Measurements from ENCODE around the gene LTBP4.
"Not testable (repeated sequence)": the region's sequence is repeated elsewhere in the genome, so short reads cannot be mapped to it uniquely, and the experiment has no call there.

Gene LTBP4

DNA sequence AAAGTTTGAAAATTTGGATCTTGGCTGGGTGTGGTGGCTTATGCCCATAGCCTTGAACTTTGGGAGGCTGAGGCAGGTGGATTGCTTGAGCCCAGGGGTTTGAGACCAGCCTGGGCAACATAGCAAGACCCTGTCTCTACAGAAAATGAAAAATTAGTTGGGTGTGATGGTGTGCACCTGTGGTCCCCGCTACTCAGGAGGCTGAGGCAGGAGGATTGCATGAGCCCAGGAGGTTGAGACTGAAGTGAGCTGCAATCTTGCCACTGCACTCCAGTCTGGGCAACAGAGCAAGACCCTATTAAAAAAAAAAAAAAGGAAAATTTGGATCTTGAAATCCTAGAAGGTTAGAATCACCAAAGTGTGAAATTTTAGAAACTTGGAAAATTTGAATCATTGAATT lies 36.6 kb upstream of the LTBP4 start:
- H3K4me3 ChIP-seq (ENCODE audit: low read depth, low read length); H3K27ac ChIP-seq (ENCODE audit: extremely low read depth, low read depth, low read length); H3K36me3 ChIP-seq (ENCODE audit: control insufficient read depth in 2 of 2, insufficient read depth in 1 of 2, low read length in 2 of 2); H3K4me1 ChIP-seq (ENCODE audit: control insufficient read depth, insufficient read depth, low read length); POLR2A ChIA-PET; H3K9me3 ChIP-seq (ENCODE audit: control insufficient read depth, insufficient read depth, low read depth, low read length): not testable (repeated sequence)
- CTCF ChIA-PET: interaction anchor here (0.6 to 12.8 kb wide), 3 partner anchors 12 to 423 kb away, joined by 4 to 132 read pairs (median 4); no protein-coding TSS in a partner anchor
- peak; percentile 99 for TF ChIP-seq ZNF121 (tag by site-specific recombination; IDR thresholded peaks at IDR 0.05)

GRCh38 chr19:40565355-40565754 lies 35.8 kb upstream of the LTBP4 start:
- H3K9me3 ChIP-seq (ENCODE audit: control insufficient read depth, insufficient read depth, low read depth, low read length): no peaks in the 10 kb centered on the region
- POLR2A ChIA-PET: no interaction called here
- peaks cover 10% of the 10 kb centered on the region for H3K4me1 ChIP-seq (ENCODE audit: control insufficient read depth, insufficient read depth, low read length)
- H3K36me3 ChIP-seq (ENCODE audit: control insufficient read depth in 2 of 2, insufficient read depth in 1 of 2, low read length in 2 of 2): no peaks in the 10 kb centered on the region
- H3K27ac ChIP-seq (ENCODE audit: extremely low read depth, low read depth, low read length): no peak overlapping the region
- CTCF ChIA-PET: interaction anchor here (0.8 to 12.8 kb wide), 4 partner anchors 13 to 69 kb away, joined by 3 to 132 read pairs (median 5); no protein-coding TSS in a partner anchor
- H3K4me3 ChIP-seq (ENCODE audit: low read depth, low read length): no peak overlapping the region
- no peak for TF ChIP-seq ZNF558 (tag by site-specific recombination; IDR thresholded peaks at IDR 0.05)
- no peak for TF ChIP-seq ZFP69B (tag by site-specific recombination; IDR thresholded peaks at IDR 0.05)
- TF ChIP-seq EGR2 (tag by site-specific recombination; IDR thresholded peaks at IDR 0.05; ENCODE audit: low read depth): peak; percentile 55
- no peak for TF ChIP-seq ZNF157 (tag by site-specific recombination; IDR thresholded peaks at IDR 0.05)
- TF ChIP-seq KLF1 (tag by site-specific recombination; IDR thresholded peaks at IDR 0.05): peak; percentile 49; the same call in 1 of the 2 replicates
- TF ChIP-seq ZNF112 (tag by site-specific recombination; IDR thresholded peaks at IDR 0.05): no peak
- TF ChIP-seq ZSCAN5A (tag by site-specific recombination; IDR thresholded peaks at IDR 0.05): no peak
- TF ChIP-seq OVOL3 (tag by site-specific recombination; IDR thresholded peaks at IDR 0.05): no peak
- TF ChIP-seq ZSCAN23 (tag by site-specific recombination; IDR thresholded peaks at IDR 0.05): no peak
- TF ChIP-seq, protein P1, sequence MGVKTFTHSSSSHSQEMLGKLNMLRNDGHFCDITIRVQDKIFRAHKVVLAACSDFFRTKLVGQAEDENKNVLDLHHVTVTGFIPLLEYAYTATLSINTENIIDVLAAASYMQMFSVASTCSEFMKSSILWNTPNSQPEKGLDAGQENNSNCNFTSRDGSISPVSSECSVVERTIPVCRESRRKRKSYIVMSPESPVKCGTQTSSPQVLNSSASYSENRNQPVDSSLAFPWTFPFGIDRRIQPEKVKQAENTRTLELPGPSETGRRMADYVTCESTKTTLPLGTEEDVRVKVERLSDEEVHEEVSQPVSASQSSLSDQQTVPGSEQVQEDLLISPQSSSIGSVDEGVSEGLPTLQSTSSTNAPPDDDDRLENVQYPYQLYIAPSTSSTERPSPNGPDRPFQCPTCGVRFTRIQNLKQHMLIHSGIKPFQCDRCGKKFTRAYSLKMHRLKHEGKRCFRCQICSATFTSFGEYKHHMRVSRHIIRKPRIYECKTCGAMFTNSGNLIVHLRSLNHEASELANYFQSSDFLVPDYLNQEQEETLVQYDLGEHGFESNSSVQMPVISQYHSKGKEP (tag by site-specific recombination; IDR thresholded peaks at IDR 0.05): no peak
- no peak for TF ChIP-seq ZNF571 (tag by site-specific recombination; IDR thresholded peaks at IDR 0.05)
- TF ChIP-seq KLF16 (tag by site-specific recombination; IDR thresholded peaks at IDR 0.05): no peak
- TF ChIP-seq ZNF473 (tag by site-specific recombination; IDR thresholded peaks at IDR 0.05): no peak
- no peak for TF ChIP-seq ZNF658 (tag by site-specific recombination; IDR thresholded peaks at IDR 0.05)
- TF ChIP-seq ZFHX2 (tag by site-specific recombination; conservative IDR thresholded peaks at IDR 0.05): peak; percentile 63
- peak; percentile 44; the same call in 1 of the 2 replicates for TF ChIP-seq GLIS1 (tag by site-specific recombination; IDR thresholded peaks at IDR 0.05)
- no peak for TF ChIP-seq ZFP41 (tag by site-specific recombination; IDR thresholded peaks at IDR 0.05; ENCODE audit: borderline replicate concordance)
- TF ChIP-seq MEIS1 (CRISPR knock-in tag; IDR thresholded peaks at IDR 0.05; ENCODE audit: borderline replicate concordance): no peak
- TF ChIP-seq ZNF548 (tag by site-specific recombination; IDR thresholded peaks at IDR 0.05): no peak
- TF ChIP-seq KLF9 (tag by site-specific recombination; IDR thresholded peaks at IDR 0.05; ENCODE audit: low read depth): no peak
- no peak for TF ChIP-seq ZFP3 (tag by site-specific recombination; IDR thresholded peaks at IDR 0.05; ENCODE audit: low read depth)
- no peak for TF ChIP-seq ZNF16 (tag by site-specific recombination; IDR thresholded peaks at IDR 0.05; ENCODE audit: low read depth)
- peak; percentile 43; the same call in 1 of the 2 replicates for TF ChIP-seq ZIC2 (tag by site-specific recombination; IDR thresholded peaks at IDR 0.05)
- TF ChIP-seq ZNF175 (tag by site-specific recombination; IDR thresholded peaks at IDR 0.05): no peak
- no peak for TF ChIP-seq ZNF146 (tag by site-specific recombination; IDR thresholded peaks at IDR 0.05)
- TF ChIP-seq, protein P2, sequence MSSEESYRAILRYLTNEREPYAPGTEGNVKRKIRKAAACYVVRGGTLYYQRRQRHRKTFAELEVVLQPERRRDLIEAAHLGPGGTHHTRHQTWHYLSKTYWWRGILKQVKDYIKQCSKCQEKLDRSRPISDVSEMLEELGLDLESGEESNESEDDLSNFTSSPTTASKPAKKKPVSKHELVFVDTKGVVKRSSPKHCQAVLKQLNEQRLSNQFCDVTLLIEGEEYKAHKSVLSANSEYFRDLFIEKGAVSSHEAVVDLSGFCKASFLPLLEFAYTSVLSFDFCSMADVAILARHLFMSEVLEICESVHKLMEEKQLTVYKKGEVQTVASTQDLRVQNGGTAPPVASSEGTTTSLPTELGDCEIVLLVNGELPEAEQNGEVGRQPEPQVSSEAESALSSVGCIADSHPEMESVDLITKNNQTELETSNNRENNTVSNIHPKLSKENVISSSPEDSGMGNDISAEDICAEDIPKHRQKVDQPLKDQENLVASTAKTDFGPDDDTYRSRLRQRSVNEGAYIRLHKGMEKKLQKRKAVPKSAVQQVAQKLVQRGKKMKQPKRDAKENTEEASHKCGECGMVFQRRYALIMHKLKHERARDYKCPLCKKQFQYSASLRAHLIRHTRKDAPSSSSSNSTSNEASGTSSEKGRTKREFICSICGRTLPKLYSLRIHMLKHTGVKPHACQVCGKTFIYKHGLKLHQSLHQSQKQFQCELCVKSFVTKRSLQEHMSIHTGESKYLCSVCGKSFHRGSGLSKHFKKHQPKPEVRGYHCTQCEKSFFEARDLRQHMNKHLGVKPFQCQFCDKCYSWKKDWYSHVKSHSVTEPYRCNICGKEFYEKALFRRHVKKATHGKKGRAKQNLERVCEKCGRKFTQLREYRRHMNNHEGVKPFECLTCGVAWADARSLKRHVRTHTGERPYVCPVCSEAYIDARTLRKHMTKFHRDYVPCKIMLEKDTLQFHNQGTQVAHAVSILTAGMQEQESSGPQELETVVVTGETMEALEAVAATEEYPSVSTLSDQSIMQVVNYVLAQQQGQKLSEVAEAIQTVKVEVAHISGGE (tag by site-specific recombination; conservative IDR thresholded peaks at IDR 0.05; ENCODE audit: low read depth): no peak
- no peak for TF ChIP-seq FEZF1 (tag by site-specific recombination; IDR thresholded peaks at IDR 0.05)
- no peak for TF ChIP-seq ZNF280C (tag by site-specific recombination; IDR thresholded peaks at IDR 0.05)
